Keratinocyte (primary cell): ENCODE data around the gene ZNF777. TPM values are rescaled to one million over a fixed set of nuclear protein-coding genes. Genes with fewer than 3 reads are reported as not detected.

Experiments
- DNase-seq: peaks from one replicate; pipeline ENCODE4 v3.0.0-alpha.2; 2011; ENCODE audit warnings: low read depth, missing footprints, low spot score
- FAIRE-seq: peaks from 2 replicates; lab custom pipeline; 2011; peaks lifted over from hg19 to GRCh38; lab: Jason Lieb, UNC
- H2AFZ ChIP-seq: 2 replicates; pipeline ENCODE4 v1.6.0; 2012; ENCODE audit warnings: low read length, control low read depth, inconsistent platforms; ENCODE audit not compliant: control insufficient read depth
- H3K27ac ChIP-seq: 2 replicates; pipeline ENCODE4 v1.5.1; 2011; ENCODE audit warnings: low read length; ENCODE audit not compliant: control insufficient read depth, insufficient read depth
- H3K27me3 ChIP-seq: 3 replicates; pipeline ENCODE4 v1.6.0; 2011; ENCODE audit warnings: low read length; ENCODE audit not compliant: control insufficient read depth, insufficient read depth; ENCODE audit errors: extremely low read depth
- H3K36me3 ChIP-seq, 2 experiments: 2 replicates in 1 of 2; 3 replicates in 1 of 2; pipeline ENCODE4 v1.5.1; 2011; ENCODE audit warnings: low read length in 2 of 2, mild to moderate bottlenecking in 1 of 2; ENCODE audit not compliant: control insufficient read depth in 2 of 2, insufficient read depth in 2 of 2; ENCODE audit errors: extremely low read depth in 1 of 2
- H3K4me1 ChIP-seq: 3 replicates; pipeline ENCODE4 v1.5.1; 2011; ENCODE audit warnings: low read length; ENCODE audit not compliant: control insufficient read depth, insufficient read depth; ENCODE audit errors: extremely low read depth
- H3K4me2 ChIP-seq: 3 replicates; pipeline ENCODE4 v1.6.0; 2011; ENCODE audit warnings: low read depth, low read length; ENCODE audit not compliant: control insufficient read depth, insufficient read depth; ENCODE audit errors: extremely low read depth
- H3K4me3 ChIP-seq, 3 experiments: fragments of 200-600 bp in 1 of 3; sonication (generic) in 1 of 3; 2 replicates in 2 of 3; 3 replicates in 1 of 3; pipeline ENCODE4 v1.5.1; 2011 to 2016; ENCODE audit warnings: low read length in 3 of 3, mild to moderate bottlenecking in 3 of 3, control low read depth in 2 of 3, inconsistent platforms in 1 of 3, low read depth in 1 of 3, mixed read lengths in 1 of 3, mixed run types in 1 of 3, moderate library complexity in 1 of 3; ENCODE audit not compliant: control insufficient read depth in 2 of 3, insufficient read depth in 2 of 3; ENCODE audit errors: extremely low read depth in 1 of 3
- H3K79me2 ChIP-seq: 2 replicates; pipeline ENCODE4 v1.6.0; 2012; ENCODE audit warnings: low read length; ENCODE audit not compliant: control insufficient read depth, insufficient read depth
- H3K9ac ChIP-seq: 3 replicates; pipeline ENCODE4 v1.6.0; 2011; ENCODE audit warnings: low read length; ENCODE audit not compliant: control insufficient read depth, insufficient read depth; ENCODE audit errors: extremely low read depth
- H3K9me1 ChIP-seq: 3 replicates; pipeline ENCODE4 v1.6.0; 2011; ENCODE audit warnings: low read length; ENCODE audit not compliant: control insufficient read depth, insufficient read depth; ENCODE audit errors: extremely low read depth
- H3K9me3 ChIP-seq: 2 replicates; pipeline ENCODE4 v1.5.1; 2012; ENCODE audit warnings: low read depth, low read length; ENCODE audit not compliant: control insufficient read depth
- H4K20me1 ChIP-seq: 3 replicates; pipeline ENCODE4 v1.6.0; 2011; ENCODE audit warnings: low read length; ENCODE audit not compliant: control insufficient read depth, insufficient read depth; ENCODE audit errors: extremely low read depth
- EZH2 ChIP-seq: IDR thresholded peaks from one replicate; pipeline ENCODE4 v1.6.1; 2012; ENCODE audit warnings: inconsistent platforms, mild to moderate bottlenecking, low read length, moderate library complexity
- dilution Hi-C: fragments of 300-500 bp; cut with MboI; formaldehyde crosslinking; loops from one replicate; pipeline ENCODE4 v1.7.0; 2020; ENCODE audit warnings: low sequenced_read_pairs; ENCODE audit not compliant: extremely low pct_ligation_motif_present
- polyA plus RNA-seq, 5 experiments: library from polyadenylated mRNA; depleted of rRNA in 3 of 5; stranded (reverse) in 3 of 5; stranded (forward) in 1 of 5; unstranded in 1 of 5; fragments of >200 nt; gene quantifications; 1 replicate in 1 of 5; 2 replicates in 3 of 5; 3 replicates in 1 of 5; pipeline versions ENCODE4 v1.2.1 to v1.2.3, GENCODE V29; 2011 to 2012; ENCODE audit warnings: missing spikeins in 2 of 5, low read depth in 1 of 5, low replicate concordance in 1 of 5
- TF ChIP-seq, protein P1 (sequence below), 3 experiments: IDR thresholded peaks in 1 of 3; conservative IDR thresholded peaks in 1 of 3; optimal IDR thresholded peaks in 1 of 3; 2 replicates in 2 of 3; 3 replicates in 1 of 3; pipeline versions ENCODE3 to v1.5.1; 2011; ENCODE audit warnings: low read length in 3 of 3, mild to moderate bottlenecking in 3 of 3, moderate library complexity in 2 of 3, control low read depth in 1 of 3, inconsistent platforms in 1 of 3; ENCODE audit not compliant: insufficient read depth in 2 of 3; ENCODE audit errors: extremely low read depth in 1 of 3

The ZNF777 gene
- polyA plus RNA-seq, 1 donor (not counting 4 experiments of a cell fraction or from before 2014, with no cell fraction given) = 4.8 TPM

DNA sequence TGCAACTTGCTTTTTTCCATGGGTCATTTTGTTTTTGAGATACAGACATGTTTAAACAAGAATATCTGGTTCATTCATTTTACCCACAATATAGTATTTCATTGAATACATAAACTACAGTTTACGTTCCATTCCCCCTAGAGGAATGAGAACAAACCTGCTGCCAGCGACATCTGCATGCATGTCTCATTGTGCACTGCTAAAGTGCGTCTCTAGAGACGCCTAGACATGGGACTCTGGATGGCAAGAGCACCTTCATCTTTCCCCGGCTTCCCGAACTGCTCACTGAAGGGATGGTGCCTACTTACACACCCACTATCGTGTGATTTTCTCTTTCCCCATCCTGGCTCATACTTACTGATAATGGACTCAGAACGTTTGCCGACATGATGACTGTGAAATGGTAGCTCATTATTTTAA, 1.2 kb upstream of the ZNF777 start:
- FAIRE-seq = no peak
- Histone ChIP-seq H3K27me3 (no peaks in the 10 kb centered on the region), H3K4me1 (peaks cover 8% of the 10 kb centered on the region), H3K27ac (no peak overlapping the region), H3K4me2 (no peak overlapping the region), H3K9ac (no peak overlapping the region), H2AFZ (no peak overlapping the region), H3K9me1 (no peaks in the 10 kb centered on the region), H3K79me2 (peaks cover 24% of the 10 kb centered on the region), H3K4me3 (no peak overlapping the region), H3K36me3 (no peaks in the 10 kb centered on the region), H4K20me1 (no peaks in the 10 kb centered on the region), H3K9me3 (no peaks in the 10 kb centered on the region)
- dilution Hi-C loops = no loop called here
- no peak for TF ChIP-seq EZH2
- TF ChIP-seq, protein P1, sequence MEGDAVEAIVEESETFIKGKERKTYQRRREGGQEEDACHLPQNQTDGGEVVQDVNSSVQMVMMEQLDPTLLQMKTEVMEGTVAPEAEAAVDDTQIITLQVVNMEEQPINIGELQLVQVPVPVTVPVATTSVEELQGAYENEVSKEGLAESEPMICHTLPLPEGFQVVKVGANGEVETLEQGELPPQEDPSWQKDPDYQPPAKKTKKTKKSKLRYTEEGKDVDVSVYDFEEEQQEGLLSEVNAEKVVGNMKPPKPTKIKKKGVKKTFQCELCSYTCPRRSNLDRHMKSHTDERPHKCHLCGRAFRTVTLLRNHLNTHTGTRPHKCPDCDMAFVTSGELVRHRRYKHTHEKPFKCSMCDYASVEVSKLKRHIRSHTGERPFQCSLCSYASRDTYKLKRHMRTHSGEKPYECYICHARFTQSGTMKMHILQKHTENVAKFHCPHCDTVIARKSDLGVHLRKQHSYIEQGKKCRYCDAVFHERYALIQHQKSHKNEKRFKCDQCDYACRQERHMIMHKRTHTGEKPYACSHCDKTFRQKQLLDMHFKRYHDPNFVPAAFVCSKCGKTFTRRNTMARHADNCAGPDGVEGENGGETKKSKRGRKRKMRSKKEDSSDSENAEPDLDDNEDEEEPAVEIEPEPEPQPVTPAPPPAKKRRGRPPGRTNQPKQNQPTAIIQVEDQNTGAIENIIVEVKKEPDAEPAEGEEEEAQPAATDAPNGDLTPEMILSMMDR (optimal IDR thresholded peaks at IDR 0.05 in 1 of 3, IDR thresholded peaks at IDR 0.05 in 1 of 3, conservative IDR thresholded peaks at IDR 0.05 in 1 of 3; ENCODE audit: extremely low read depth in 1 of 3, insufficient read depth in 2 of 3, low read length in 3 of 3) = no peak
- DNase-seq = no peak

DNA sequence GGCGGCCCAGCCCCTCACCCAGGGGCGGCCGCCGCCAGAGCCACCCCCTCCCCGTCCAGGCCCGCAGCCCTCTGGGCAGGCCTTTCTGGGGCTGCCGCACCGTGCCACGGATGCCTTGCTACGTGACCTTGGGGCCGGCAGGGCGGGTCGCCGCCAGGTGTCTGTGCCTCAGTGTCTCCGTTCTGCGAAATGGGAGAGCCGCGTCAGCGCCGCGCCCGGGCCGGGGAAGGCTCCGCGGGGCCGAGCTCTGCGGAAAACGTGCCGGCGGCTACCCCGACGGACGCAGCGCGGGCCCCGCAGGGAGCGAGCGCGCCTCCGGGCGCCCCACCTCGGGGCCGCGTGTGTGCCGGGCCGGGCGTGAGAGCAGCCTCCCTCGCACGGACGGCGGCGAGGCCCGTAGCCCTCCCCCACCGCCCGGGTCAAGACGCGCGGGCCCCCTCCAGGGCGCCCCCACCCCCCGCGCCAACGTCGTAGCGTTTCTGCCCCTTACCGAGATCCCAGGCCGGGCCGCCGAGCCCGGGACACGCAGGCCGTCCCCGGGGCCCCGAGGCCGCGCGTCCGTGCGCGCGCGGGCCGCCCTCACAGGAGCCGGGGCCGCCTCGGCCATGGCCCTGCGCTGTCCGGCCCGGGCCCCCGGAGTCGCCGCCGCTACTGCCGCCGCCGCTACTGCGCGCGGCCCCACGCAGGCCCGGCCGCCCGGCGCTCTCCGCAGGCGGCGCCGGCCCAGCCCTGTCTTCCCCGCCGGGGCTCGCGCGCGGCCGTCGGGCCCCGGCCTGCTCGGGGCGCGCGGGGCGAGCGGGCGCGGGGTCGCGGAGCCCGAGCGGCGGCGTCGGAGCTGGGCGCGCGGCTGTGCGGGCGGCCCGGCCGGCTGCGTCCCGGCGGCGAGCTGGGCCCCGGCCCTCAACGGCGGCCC, 1.1 kb downstream of the ZNF777 start:
- Histone ChIP-seq H3K4me3 (peak overlapping the region; percentile 62 to 76 (median 63)), H3K27me3 (no peaks in the 10 kb centered on the region), H3K79me2 (peaks cover 34% of the 10 kb centered on the region), H3K27ac (peak overlapping the region; percentile 10), H3K9me1 (no peaks in the 10 kb centered on the region), H3K4me2 (peak overlapping the region; percentile 74), H3K36me3 (peaks cover 3 to 6% of the 10 kb centered on the region in 2 experiments), H3K9ac (peak overlapping the region; percentile 88), H2AFZ (peak overlapping the region; percentile 44), H3K4me1 (peaks cover 8% of the 10 kb centered on the region), H4K20me1 (no peaks in the 10 kb centered on the region), H3K9me3 (no peaks in the 10 kb centered on the region)
- FAIRE-seq = no peak
- dilution Hi-C loops = no loop called here
- no peak for DNase-seq
- TF ChIP-seq EZH2 = no peak
- TF ChIP-seq, protein P1 (optimal IDR thresholded peaks at IDR 0.05 in 1 of 3, IDR thresholded peaks at IDR 0.05 in 1 of 3, conservative IDR thresholded peaks at IDR 0.05 in 1 of 3; ENCODE audit: extremely low read depth in 1 of 3, insufficient read depth in 2 of 3, low read length in 3 of 3) = no peak
